HG03521 (cell line): ENCODE results near the gene TICAM1.
"Not testable (repeated sequence)": the region's sequence is repeated elsewhere in the genome, so short reads cannot be mapped to it uniquely, and the experiment has no call there.

Experiments used
- ATAC-seq: cut with Tn5 transposase; IDR thresholded peaks from one replicate; pipeline ENCODE4 v1.9.1; 2021; ENCODE audit warnings: mild to moderate bottlenecking, moderate library complexity; ENCODE audit not compliant: unreplicated experiment

The TICAM1 gene

GRCh38 chr19:4845975-4846374, 14.5 kb upstream of the TICAM1 start:
- not testable (repeated sequence) for ATAC-seq

- no peak for ATAC-seq
Measured at GRCh38 chr19:4844348-4845179, 13.1 kb upstream of the TICAM1 start.

- ATAC-seq, result no peak
Measured at GRCh38 chr19:4843647-4843965, 12.1 kb upstream of the TICAM1 start.

- no peak for ATAC-seq
Measured at GRCh38 chr19:4839192-4839591, 7.7 kb upstream of the TICAM1 start.

GRCh38 chr19:4832776-4833175, 1.3 kb upstream of the TICAM1 start:
- ATAC-seq, result no peak

- not testable (repeated sequence) for ATAC-seq
Measured at GRCh38 chr19:4831979-4832340, 448 bp upstream of the TICAM1 start.

- ATAC-seq, result no peak
Measured at GRCh38 chr19:4830768-4831265, 695 bp downstream of the TICAM1 start.

GRCh38 chr19:4830332-4830731, 1.2 kb downstream of the TICAM1 start:
- ATAC-seq, result no peak

- ATAC-seq, result no peak
Measured at GRCh38 chr19:4829001-4829712, 2.4 kb downstream of the TICAM1 start.

- no peak for ATAC-seq
Measured at GRCh38 chr19:4823577-4823976, 7.9 kb downstream of the TICAM1 start.

- ATAC-seq, result not testable (repeated sequence)
Measured at GRCh38 chr19:4822354-4822753, 9.2 kb downstream of the TICAM1 start.

- ATAC-seq, result no peak
Measured at GRCh38 chr19:4821265-4821664, 10.2 kb downstream of the TICAM1 start.

GRCh38 chr19:4817467-4818277, 13.8 kb downstream of the TICAM1 start:
- ATAC-seq, result no peak

- ATAC-seq, result no peak
Measured at GRCh38 chr19:4816950-4817278, 14.6 kb downstream of the TICAM1 start.

GRCh38 chr19:4816202-4816949, 15.1 kb downstream of the TICAM1 start:
- no peak for ATAC-seq

- ATAC-seq, result no peak
Measured at GRCh38 chr19:4815426-4816201, 15.9 kb downstream of the TICAM1 start.

- ATAC-seq, result no peak
Measured at GRCh38 chr19:4814625-4815425, 16.7 kb downstream of the TICAM1 start.

- no peak for ATAC-seq
Measured at GRCh38 chr19:4811328-4812131, 20.0 kb downstream of the TICAM1 start.
